Endodermal cell (in vitro differentiated cells): ENCODE measurements around the gene REPS2. TPM values are rescaled to one million over a fixed set of nuclear protein-coding genes. Genes with fewer than 3 reads are reported as not detected.

Experiments used
- DNase-seq: peaks from one replicate; pipeline ENCODE4 v3.0.0-alpha.2; 2017
- H3K27ac ChIP-seq: 2 replicates; pipeline ENCODE4 v1.5.1; 2013; ENCODE audit warnings: mild to moderate bottlenecking, low read depth, low read length, moderate library complexity
- H3K27me3 ChIP-seq: 2 replicates; pipeline ENCODE4 v1.6.1; 2013; ENCODE audit warnings: mild to moderate bottlenecking, low read length, moderate library complexity; ENCODE audit not compliant: insufficient read depth, control insufficient read depth, poor library complexity, severe bottlenecking
- H3K36me3 ChIP-seq: 2 replicates; pipeline ENCODE4 v1.7.0; 2013; ENCODE audit warnings: mild to moderate bottlenecking, low read length, moderate library complexity; ENCODE audit not compliant: control insufficient read depth, insufficient read depth
- H3K4me1 ChIP-seq: one replicate; pipeline ENCODE4 v1.7.0; 2013; ENCODE audit warnings: low read length; ENCODE audit not compliant: control insufficient read depth, insufficient read depth
- H3K4me3 ChIP-seq: 2 replicates; pipeline ENCODE4 v1.5.1; 2013; ENCODE audit warnings: mild to moderate bottlenecking, low read length, moderate library complexity
- H3K9ac ChIP-seq: 2 replicates; pipeline ENCODE4 v1.6.1; 2013; ENCODE audit warnings: mild to moderate bottlenecking, low read length, moderate library complexity; ENCODE audit not compliant: poor library complexity, severe bottlenecking; ENCODE audit errors: extremely low read depth
- H3K9me3 ChIP-seq: 2 replicates; pipeline ENCODE4 v1.6.1; 2013; ENCODE audit warnings: mild to moderate bottlenecking, low read length, moderate library complexity; ENCODE audit not compliant: control insufficient read depth
- H3K27ac Mint-ChIP-seq: 2 replicates; pipeline ENCODE4 v1.8.0; 2020; ENCODE audit warnings: mixed read lengths
- H3K27me3 Mint-ChIP-seq: 2 replicates; pipeline ENCODE4 v1.8.0; 2021; ENCODE audit warnings: mild to moderate bottlenecking, mixed read lengths; ENCODE audit not compliant: insufficient read depth
- H3K36me3 Mint-ChIP-seq: 2 replicates; pipeline ENCODE4 v1.8.0; 2020; ENCODE audit warnings: low read depth, mixed read lengths
- H3K4me1 Mint-ChIP-seq: 2 replicates; pipeline ENCODE4 v1.8.0; 2020; ENCODE audit warnings: mixed read lengths
- H3K4me3 Mint-ChIP-seq: 2 replicates; pipeline ENCODE4 v1.8.0; 2020; ENCODE audit warnings: mild to moderate bottlenecking, moderate library complexity, mixed read lengths
- H3K9me3 Mint-ChIP-seq: 2 replicates; pipeline ENCODE4 v1.8.0; 2020; ENCODE audit warnings: mild to moderate bottlenecking, mixed read lengths
- WGBS, 2 experiments: methylation state at CpG; one replicate each; pipeline versions ENCODE4 v1.1.5 to v1.1.7; 2013; ENCODE audit warnings: missing lambda C conversion rate in 2 of 2, mixed read lengths in 1 of 2; ENCODE audit not compliant: insufficient coverage in 1 of 2, insufficient read length in 1 of 2; 5-methylcytosine and 5-hydroxymethylcytosine counted together
- total RNA-seq, 2 donors: library from RNA; stranded (reverse); fragmentation: NEBNext Ultra II Directional in 1 of 2; extraction: Animal tissue kit (Norgen Biotek cat#: 25700) in 1 of 2; gene quantifications; 2 replicates in 1 of 2; 3 replicates in 1 of 2; pipeline ENCODE4 v1.2.1, GENCODE V29; 2021
- TF ChIP-seq, protein P1 (sequence below): fragments of 200-600 bp; sonication (generic); conservative IDR thresholded peaks from 2 replicates; pipeline ENCODE4 v1.5.0; 2021; ENCODE audit warnings: antibody characterized with exemption, mild to moderate bottlenecking

Gene REPS2
- total RNA-seq, 2 donors from 2014 or later: 4.3 to 16.6 TPM

DNA sequence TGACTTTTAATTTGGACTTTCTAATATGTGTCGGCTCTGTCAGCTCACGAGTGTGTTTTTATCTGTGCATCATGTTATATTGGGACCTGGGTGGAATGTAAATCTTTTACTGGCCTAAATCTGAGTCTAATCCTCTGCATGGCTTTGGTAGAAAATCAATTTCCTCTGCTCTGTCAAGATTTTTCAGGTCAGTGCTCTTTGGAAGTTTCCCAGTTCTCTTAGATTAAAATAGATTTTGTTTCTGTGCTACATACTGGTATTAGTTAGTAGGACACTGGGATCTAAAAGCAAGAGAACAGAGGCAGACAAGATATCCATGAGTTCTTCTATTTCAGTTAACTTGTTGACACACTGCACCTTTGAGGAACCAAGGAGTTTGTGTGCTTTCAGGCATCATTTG lies 39.7 kb downstream of the REPS2 start:
- no peak for DNase-seq
- no peaks in the 10 kb centered on the region for H3K4me1 Mint-ChIP-seq
- TF ChIP-seq, protein P1, sequence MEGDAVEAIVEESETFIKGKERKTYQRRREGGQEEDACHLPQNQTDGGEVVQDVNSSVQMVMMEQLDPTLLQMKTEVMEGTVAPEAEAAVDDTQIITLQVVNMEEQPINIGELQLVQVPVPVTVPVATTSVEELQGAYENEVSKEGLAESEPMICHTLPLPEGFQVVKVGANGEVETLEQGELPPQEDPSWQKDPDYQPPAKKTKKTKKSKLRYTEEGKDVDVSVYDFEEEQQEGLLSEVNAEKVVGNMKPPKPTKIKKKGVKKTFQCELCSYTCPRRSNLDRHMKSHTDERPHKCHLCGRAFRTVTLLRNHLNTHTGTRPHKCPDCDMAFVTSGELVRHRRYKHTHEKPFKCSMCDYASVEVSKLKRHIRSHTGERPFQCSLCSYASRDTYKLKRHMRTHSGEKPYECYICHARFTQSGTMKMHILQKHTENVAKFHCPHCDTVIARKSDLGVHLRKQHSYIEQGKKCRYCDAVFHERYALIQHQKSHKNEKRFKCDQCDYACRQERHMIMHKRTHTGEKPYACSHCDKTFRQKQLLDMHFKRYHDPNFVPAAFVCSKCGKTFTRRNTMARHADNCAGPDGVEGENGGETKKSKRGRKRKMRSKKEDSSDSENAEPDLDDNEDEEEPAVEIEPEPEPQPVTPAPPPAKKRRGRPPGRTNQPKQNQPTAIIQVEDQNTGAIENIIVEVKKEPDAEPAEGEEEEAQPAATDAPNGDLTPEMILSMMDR: no peak
- Histone ChIP-seq H3K27ac (no peak overlapping the region), H3K27me3 (no peaks in the 10 kb centered on the region), H3K36me3 (no peaks in the 10 kb centered on the region), H3K4me3 (no peak overlapping the region), H3K9me3 (no peaks in the 10 kb centered on the region), H3K4me1 (no peaks in the 10 kb centered on the region), H3K9ac (no peak overlapping the region)
- H3K4me3 Mint-ChIP-seq: no peak overlapping the region
- H3K27ac Mint-ChIP-seq: no peak overlapping the region
- H3K27me3 Mint-ChIP-seq: peaks cover 3% of the 10 kb centered on the region
- H3K36me3 Mint-ChIP-seq: peaks cover 4% of the 10 kb centered on the region
- WGBS, 2 experiments: 94% methylated on average over 2 of the region's 2 CpGs; no CpG with 5 or more reads in 1 of the 2 experiments
- peaks cover 6% of the 10 kb centered on the region for H3K9me3 Mint-ChIP-seq

DNA sequence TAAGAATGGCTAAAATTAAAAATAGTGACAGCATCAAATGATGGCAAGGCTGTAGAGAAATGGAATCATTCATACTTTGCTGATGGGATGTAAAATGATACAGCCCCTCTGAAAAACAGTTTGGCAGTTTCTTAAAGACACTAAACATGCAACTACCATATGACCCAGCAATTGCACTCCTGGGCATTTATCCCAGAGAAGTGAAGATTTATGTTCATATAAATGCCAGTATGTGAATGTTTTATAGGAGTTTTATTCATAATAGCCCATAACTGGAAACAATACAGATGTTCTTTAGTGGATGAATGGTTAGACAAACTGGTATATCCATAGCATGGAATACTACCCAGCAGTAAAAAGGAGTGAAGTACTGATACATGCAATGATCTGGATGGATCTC lies 43.3 kb downstream of the REPS2 start:
- no peak overlapping the region for H3K4me3 Mint-ChIP-seq
- no peaks in the 10 kb centered on the region for H3K9me3 ChIP-seq
- H3K27ac ChIP-seq: no peak overlapping the region
- DNase-seq: no peak
- H3K4me1 Mint-ChIP-seq: no peaks in the 10 kb centered on the region
- no peak overlapping the region for H3K9ac ChIP-seq
- peaks cover 4% of the 10 kb centered on the region for H3K27me3 Mint-ChIP-seq
- H3K27ac Mint-ChIP-seq: no peak overlapping the region
- peaks cover 4% of the 10 kb centered on the region for H3K36me3 Mint-ChIP-seq
- no peak overlapping the region for H3K4me3 ChIP-seq
- H3K36me3 ChIP-seq: no peaks in the 10 kb centered on the region
- H3K27me3 ChIP-seq: no peaks in the 10 kb centered on the region
- H3K4me1 ChIP-seq: no peaks in the 10 kb centered on the region
- TF ChIP-seq, protein P1: no peak
- H3K9me3 Mint-ChIP-seq: peaks cover 4% of the 10 kb centered on the region

DNA sequence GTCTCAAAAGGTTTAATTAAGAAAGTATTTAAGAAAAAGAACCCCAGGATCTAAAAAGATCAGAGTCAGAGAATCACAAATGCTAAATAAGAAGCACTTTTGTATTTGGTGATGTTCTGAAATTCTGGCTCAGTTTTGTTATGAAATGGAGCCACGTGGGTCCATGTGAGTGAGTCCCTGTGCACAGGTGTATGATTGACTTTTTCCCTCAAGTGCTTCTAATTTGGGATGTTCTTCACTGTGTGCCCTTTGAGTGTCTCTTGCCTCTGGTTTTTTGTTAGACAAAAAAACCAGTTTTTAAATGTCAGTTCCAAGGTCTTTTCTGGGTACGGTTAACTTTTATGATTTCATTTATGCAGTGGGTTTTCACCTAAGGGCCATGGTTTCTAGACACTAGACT lies 44.4 kb downstream of the REPS2 start:
- peaks cover 4% of the 10 kb centered on the region for H3K9me3 Mint-ChIP-seq
- no peak overlapping the region for H3K4me3 ChIP-seq
- peaks cover 4% of the 10 kb centered on the region for H3K36me3 Mint-ChIP-seq
- no peak overlapping the region for H3K27ac ChIP-seq
- no peak overlapping the region for H3K27ac Mint-ChIP-seq
- no peaks in the 10 kb centered on the region for H3K27me3 ChIP-seq
- 67 to 88% methylated on average over 1 to 2 of the region's 2 CpGs for WGBS, 2 experiments
- TF ChIP-seq, protein P1: no peak
- no peak overlapping the region for H3K4me3 Mint-ChIP-seq
- peaks cover 4% of the 10 kb centered on the region for H3K27me3 Mint-ChIP-seq
- H3K36me3 ChIP-seq: no peaks in the 10 kb centered on the region
- H3K9me3 ChIP-seq: no peaks in the 10 kb centered on the region
- H3K9ac ChIP-seq: no peak overlapping the region
- no peak for DNase-seq
- H3K4me1 ChIP-seq: no peaks in the 10 kb centered on the region
- peaks cover 2% of the 10 kb centered on the region for H3K4me1 Mint-ChIP-seq
